Right lobe of liver (tissue), 4 donors: Measurements from ENCODE around the gene ZMYND8.

Experiments used
- POLR2A ChIP-seq: fragments of 450-650 bp; IDR thresholded peaks from one replicate; pipeline ENCODE4 v1.6.1; 2017; ENCODE audit warnings: antibody characterized with exemption, mild to moderate bottlenecking
- TF ChIP-seq, protein P1 (sequence below), 4 donors: fragments of 200-600 bp in 3 of 4; fragments of 450-650 bp in 1 of 4; IDR thresholded peaks; one replicate each; pipeline versions ENCODE4 v1.5.1 to v1.8.0; 2016 to 2022; ENCODE audit warnings: antibody characterized with exemption in 4 of 4, mild to moderate bottlenecking in 2 of 4
- donor health status: DM: no; HTN: no; CAD: no.
- donor health status: DM: no; HTN: no; CAD: no.
- donor health status: DM: no; HTN: yes; CAD: no.

- TF ChIP-seq, protein P1, sequence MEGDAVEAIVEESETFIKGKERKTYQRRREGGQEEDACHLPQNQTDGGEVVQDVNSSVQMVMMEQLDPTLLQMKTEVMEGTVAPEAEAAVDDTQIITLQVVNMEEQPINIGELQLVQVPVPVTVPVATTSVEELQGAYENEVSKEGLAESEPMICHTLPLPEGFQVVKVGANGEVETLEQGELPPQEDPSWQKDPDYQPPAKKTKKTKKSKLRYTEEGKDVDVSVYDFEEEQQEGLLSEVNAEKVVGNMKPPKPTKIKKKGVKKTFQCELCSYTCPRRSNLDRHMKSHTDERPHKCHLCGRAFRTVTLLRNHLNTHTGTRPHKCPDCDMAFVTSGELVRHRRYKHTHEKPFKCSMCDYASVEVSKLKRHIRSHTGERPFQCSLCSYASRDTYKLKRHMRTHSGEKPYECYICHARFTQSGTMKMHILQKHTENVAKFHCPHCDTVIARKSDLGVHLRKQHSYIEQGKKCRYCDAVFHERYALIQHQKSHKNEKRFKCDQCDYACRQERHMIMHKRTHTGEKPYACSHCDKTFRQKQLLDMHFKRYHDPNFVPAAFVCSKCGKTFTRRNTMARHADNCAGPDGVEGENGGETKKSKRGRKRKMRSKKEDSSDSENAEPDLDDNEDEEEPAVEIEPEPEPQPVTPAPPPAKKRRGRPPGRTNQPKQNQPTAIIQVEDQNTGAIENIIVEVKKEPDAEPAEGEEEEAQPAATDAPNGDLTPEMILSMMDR (IDR thresholded peaks at IDR 0.05): no peak
- TF ChIP-seq POLR2A: no peak
Observed at GRCh38 chr20:47172579-47172978, 183.9 kb downstream of the ZMYND8 start.
